ENCODE data around the gene GFAP.

DNA sequence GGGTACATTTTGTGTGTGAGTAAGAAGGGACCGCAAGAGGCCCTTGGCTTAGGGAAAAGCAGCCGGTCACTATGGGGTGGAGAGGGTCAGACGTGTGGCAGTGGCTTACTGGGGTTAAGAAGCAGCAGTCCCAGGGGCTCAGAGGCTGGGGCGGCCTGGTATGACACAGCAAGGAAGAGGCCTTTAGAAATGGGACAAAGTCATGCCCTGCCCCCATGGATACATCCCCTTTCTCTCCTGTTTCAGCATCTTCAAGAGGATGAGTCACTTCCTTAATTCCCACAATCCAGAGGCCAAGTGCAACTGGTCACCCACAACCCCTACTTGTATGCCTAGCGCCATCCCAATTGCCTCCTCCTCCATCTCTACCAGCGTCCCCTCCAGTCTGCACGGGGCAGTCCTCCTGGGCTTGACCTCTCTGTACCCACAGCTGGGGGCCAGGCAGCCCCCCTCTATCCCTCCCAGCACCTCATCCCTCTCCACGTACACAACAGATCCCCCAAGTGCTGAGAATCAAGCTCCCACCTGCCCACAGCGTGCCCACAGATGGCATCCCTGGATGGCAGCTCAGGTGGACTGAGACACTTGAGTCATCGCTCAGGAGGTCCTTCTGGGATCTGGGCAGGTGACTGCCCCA is 9.2 kb downstream of the GFAP start:
- TF ChIP-seq EP300 (IDR thresholded peaks at IDR 0.05), result no peak
- TF ChIP-seq, protein P1, sequence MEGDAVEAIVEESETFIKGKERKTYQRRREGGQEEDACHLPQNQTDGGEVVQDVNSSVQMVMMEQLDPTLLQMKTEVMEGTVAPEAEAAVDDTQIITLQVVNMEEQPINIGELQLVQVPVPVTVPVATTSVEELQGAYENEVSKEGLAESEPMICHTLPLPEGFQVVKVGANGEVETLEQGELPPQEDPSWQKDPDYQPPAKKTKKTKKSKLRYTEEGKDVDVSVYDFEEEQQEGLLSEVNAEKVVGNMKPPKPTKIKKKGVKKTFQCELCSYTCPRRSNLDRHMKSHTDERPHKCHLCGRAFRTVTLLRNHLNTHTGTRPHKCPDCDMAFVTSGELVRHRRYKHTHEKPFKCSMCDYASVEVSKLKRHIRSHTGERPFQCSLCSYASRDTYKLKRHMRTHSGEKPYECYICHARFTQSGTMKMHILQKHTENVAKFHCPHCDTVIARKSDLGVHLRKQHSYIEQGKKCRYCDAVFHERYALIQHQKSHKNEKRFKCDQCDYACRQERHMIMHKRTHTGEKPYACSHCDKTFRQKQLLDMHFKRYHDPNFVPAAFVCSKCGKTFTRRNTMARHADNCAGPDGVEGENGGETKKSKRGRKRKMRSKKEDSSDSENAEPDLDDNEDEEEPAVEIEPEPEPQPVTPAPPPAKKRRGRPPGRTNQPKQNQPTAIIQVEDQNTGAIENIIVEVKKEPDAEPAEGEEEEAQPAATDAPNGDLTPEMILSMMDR (IDR thresholded peaks at IDR 0.05), result no peak
- TF ChIP-seq POLR2A (IDR thresholded peaks at IDR 0.05), result no peak
